K562 (cell line): Measurements from ENCODE around the gene EXTL1. TPM values are rescaled to one million over a fixed set of nuclear protein-coding genes. Genes with fewer than 3 reads are reported as not detected.

Experiments
- LEF1 ChIP-seq: fragments of 450-650 bp; IDR thresholded peaks from 2 replicates; pipeline ENCODE4 v1.6.1; 2016; ENCODE audit warnings: mild to moderate bottlenecking
- MTA2 ChIP-seq: fragments of 450-650 bp; IDR thresholded peaks from 2 replicates; pipeline ENCODE4 v1.6.1; 2016; ENCODE audit warnings: low read depth
- POLR2G ChIP-seq: fragments of 200-400 bp; formaldehyde crosslinking; IDR thresholded peaks from 2 replicates; pipeline ENCODE4 v1.6.1; 2017; ENCODE audit warnings: low read depth, mild to moderate bottlenecking, antibody characterized with exemption, low read length, moderate library complexity
- SRSF3 ChIP-seq: fragments of 200-400 bp; formaldehyde crosslinking; IDR thresholded peaks from 2 replicates; pipeline ENCODE4 v1.6.1; 2016; ENCODE audit warnings: mild to moderate bottlenecking, low read length, moderate library complexity; ENCODE audit not compliant: insufficient read depth
- ZBTB2 ChIP-seq: fragments of 450-650 bp; IDR thresholded peaks from 2 replicates; pipeline ENCODE4 v1.6.1; 2016; ENCODE audit warnings: antibody characterized with exemption
- polyA plus RNA-seq, 8 experiments: library from polyadenylated mRNA; depleted of rRNA in 4 of 8; stranded (reverse) in 5 of 8; unstranded in 3 of 8; fragments of >200 nt; fragmentation: Nextera tagmentation in 2 of 8; fragmentation: Illumina TruSeq in 1 of 8; extraction: Ambion mirVana in 2 of 8; extraction: Trizol in 1 of 8; gene quantifications; 2 replicates each; pipeline versions ENCODE4 v1.2.1 to v1.2.3, GENCODE V29; 2011 to 2014; ENCODE audit warnings: inconsistent platforms in 1 of 8, missing spikeins in 1 of 8
- total RNA-seq, 7 experiments: library from RNA; depleted of rRNA in 6 of 7; stranded (reverse); fragments of >200 nt in 6 of 7; fragmentation: Illumina TruSeq in 2 of 7; extraction: Trizol in 2 of 7; gene quantifications; 2 replicates each; pipeline versions ENCODE4 v1.2.1 to v1.2.3, GENCODE V29; 2011 to 2021; ENCODE audit warnings: low replicate concordance in 1 of 7
- TF ChIP-seq, protein P1 (sequence below): fragments of 450-650 bp; IDR thresholded peaks from 2 replicates; pipeline ENCODE4 v1.6.1; 2016; ENCODE audit warnings: mild to moderate bottlenecking, moderate library complexity
- TF ChIP-seq, protein P2 (sequence below): fragments of 450-650 bp; IDR thresholded peaks from 2 replicates; pipeline ENCODE4 v1.7.0; 2016; ENCODE audit warnings: borderline replicate concordance

Gene EXTL1
- total and polyA plus RNA-seq, 9 of the 15 experiments (the other 6 are each of a cell fraction or from before 2014, with no cell fraction given) = 0.04 to 0.23 (median 0.08) TPM; not detected in 3

GRCh38 chr1:25996966-25997827 lies 24.4 kb upstream of the EXTL1 start (continued):
- TF ChIP-seq, protein P1, sequence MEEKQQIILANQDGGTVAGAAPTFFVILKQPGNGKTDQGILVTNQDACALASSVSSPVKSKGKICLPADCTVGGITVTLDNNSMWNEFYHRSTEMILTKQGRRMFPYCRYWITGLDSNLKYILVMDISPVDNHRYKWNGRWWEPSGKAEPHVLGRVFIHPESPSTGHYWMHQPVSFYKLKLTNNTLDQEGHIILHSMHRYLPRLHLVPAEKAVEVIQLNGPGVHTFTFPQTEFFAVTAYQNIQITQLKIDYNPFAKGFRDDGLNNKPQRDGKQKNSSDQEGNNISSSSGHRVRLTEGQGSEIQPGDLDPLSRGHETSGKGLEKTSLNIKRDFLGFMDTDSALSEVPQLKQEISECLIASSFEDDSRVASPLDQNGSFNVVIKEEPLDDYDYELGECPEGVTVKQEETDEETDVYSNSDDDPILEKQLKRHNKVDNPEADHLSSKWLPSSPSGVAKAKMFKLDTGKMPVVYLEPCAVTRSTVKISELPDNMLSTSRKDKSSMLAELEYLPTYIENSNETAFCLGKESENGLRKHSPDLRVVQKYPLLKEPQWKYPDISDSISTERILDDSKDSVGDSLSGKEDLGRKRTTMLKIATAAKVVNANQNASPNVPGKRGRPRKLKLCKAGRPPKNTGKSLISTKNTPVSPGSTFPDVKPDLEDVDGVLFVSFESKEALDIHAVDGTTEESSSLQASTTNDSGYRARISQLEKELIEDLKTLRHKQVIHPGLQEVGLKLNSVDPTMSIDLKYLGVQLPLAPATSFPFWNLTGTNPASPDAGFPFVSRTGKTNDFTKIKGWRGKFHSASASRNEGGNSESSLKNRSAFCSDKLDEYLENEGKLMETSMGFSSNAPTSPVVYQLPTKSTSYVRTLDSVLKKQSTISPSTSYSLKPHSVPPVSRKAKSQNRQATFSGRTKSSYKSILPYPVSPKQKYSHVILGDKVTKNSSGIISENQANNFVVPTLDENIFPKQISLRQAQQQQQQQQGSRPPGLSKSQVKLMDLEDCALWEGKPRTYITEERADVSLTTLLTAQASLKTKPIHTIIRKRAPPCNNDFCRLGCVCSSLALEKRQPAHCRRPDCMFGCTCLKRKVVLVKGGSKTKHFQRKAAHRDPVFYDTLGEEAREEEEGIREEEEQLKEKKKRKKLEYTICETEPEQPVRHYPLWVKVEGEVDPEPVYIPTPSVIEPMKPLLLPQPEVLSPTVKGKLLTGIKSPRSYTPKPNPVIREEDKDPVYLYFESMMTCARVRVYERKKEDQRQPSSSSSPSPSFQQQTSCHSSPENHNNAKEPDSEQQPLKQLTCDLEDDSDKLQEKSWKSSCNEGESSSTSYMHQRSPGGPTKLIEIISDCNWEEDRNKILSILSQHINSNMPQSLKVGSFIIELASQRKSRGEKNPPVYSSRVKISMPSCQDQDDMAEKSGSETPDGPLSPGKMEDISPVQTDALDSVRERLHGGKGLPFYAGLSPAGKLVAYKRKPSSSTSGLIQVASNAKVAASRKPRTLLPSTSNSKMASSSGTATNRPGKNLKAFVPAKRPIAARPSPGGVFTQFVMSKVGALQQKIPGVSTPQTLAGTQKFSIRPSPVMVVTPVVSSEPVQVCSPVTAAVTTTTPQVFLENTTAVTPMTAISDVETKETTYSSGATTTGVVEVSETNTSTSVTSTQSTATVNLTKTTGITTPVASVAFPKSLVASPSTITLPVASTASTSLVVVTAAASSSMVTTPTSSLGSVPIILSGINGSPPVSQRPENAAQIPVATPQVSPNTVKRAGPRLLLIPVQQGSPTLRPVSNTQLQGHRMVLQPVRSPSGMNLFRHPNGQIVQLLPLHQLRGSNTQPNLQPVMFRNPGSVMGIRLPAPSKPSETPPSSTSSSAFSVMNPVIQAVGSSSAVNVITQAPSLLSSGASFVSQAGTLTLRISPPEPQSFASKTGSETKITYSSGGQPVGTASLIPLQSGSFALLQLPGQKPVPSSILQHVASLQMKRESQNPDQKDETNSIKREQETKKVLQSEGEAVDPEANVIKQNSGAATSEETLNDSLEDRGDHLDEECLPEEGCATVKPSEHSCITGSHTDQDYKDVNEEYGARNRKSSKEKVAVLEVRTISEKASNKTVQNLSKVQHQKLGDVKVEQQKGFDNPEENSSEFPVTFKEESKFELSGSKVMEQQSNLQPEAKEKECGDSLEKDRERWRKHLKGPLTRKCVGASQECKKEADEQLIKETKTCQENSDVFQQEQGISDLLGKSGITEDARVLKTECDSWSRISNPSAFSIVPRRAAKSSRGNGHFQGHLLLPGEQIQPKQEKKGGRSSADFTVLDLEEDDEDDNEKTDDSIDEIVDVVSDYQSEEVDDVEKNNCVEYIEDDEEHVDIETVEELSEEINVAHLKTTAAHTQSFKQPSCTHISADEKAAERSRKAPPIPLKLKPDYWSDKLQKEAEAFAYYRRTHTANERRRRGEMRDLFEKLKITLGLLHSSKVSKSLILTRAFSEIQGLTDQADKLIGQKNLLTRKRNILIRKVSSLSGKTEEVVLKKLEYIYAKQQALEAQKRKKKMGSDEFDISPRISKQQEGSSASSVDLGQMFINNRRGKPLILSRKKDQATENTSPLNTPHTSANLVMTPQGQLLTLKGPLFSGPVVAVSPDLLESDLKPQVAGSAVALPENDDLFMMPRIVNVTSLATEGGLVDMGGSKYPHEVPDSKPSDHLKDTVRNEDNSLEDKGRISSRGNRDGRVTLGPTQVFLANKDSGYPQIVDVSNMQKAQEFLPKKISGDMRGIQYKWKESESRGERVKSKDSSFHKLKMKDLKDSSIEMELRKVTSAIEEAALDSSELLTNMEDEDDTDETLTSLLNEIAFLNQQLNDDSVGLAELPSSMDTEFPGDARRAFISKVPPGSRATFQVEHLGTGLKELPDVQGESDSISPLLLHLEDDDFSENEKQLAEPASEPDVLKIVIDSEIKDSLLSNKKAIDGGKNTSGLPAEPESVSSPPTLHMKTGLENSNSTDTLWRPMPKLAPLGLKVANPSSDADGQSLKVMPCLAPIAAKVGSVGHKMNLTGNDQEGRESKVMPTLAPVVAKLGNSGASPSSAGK = 0 out of 2 replicates have a peak, but pooled peaks have one; percentile 7
- TF ChIP-seq, protein P2, sequence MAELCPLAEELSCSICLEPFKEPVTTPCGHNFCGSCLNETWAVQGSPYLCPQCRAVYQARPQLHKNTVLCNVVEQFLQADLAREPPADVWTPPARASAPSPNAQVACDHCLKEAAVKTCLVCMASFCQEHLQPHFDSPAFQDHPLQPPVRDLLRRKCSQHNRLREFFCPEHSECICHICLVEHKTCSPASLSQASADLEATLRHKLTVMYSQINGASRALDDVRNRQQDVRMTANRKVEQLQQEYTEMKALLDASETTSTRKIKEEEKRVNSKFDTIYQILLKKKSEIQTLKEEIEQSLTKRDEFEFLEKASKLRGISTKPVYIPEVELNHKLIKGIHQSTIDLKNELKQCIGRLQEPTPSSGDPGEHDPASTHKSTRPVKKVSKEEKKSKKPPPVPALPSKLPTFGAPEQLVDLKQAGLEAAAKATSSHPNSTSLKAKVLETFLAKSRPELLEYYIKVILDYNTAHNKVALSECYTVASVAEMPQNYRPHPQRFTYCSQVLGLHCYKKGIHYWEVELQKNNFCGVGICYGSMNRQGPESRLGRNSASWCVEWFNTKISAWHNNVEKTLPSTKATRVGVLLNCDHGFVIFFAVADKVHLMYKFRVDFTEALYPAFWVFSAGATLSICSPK = 0 out of 2 replicates have a peak, but pooled peaks have one; percentile 34
- TF ChIP-seq SRSF3 = no peak
- TF ChIP-seq ZBTB2 = 0 out of 2 replicates have a peak, but pooled peaks have one; percentile 18
- TF ChIP-seq POLR2G = peak; percentile 37; the same call in 1 of the 2 replicates
- peak; percentile 24; the same call in 1 of the 2 replicates for TF ChIP-seq LEF1
- no peak for TF ChIP-seq MTA2
